ENCODE measurements around the gene RNF166.

RNF166 gene

DNA sequence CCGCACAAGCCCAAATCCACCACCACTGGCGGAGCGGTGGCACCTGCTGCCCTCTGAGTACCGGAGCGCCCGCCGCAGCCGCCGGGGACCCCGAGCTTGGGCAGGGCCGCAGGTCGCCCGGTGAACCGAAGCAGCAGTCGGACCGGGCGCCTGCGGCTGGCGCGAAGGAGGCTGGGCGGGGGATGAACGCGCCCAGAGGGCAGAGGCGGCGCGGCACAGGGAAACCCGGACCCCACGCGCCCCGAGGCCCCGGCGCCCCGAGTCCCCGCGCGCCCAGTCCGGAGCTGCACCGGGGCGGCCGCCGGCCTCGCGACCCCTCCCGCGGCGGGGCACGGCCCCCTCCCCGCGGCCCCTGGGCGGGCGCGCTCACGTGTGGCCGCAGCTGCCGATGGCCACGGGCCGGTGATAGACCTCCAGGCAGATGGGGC lies 393 bp downstream of the RNF166 start:
- DNase-seq = no peak

GRCh38 chr16:88705076-88705684 lies 1.0 kb downstream of the RNF166 start:
- no peak for DNase-seq

- DNase-seq = no peak
Observed at GRCh38 chr16:88703486-88704309, 2.5 kb downstream of the RNF166 start.

- DNase-seq = no peak
Observed at GRCh38 chr16:88702371-88703210, 3.6 kb downstream of the RNF166 start.

DNA sequence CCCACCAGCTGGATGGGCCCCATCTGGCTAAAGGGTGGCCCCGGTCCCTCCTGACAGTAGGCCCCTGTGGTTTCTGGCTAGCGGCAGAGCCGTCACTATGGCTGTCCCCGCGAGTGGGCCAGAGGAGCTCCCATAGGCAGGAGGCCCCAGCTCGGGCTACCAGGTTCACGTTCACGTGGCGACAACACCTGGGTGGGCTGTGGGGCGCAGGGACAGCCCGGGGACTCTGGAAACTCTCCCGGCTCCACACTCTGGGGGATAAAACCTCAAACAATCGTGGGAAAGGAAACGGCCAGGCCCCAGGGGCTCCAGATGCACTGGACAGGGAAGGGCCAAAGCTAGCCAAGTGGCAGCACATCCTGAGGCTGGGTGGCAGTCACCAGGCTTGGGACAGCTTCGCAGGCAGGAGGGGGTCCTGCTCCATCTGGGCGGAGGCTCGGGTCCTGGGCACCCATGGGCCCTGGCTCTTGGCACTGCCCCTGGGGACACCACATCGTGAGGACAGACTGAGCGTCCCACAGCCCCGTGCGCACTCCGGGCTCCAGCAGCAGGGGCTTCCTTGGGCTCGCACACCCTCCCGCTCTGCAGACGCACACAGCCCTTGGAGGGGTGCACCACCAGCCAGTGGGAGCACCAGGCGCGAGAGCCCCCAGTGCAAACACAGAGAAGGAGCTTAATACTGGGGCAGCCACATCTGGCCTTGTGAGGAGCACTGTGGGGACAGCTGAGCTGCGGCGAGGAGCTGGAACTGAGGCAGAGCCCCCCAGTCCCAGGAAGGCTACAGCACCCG lies 4.4 kb downstream of the RNF166 start:
- no peak for DNase-seq

DNA sequence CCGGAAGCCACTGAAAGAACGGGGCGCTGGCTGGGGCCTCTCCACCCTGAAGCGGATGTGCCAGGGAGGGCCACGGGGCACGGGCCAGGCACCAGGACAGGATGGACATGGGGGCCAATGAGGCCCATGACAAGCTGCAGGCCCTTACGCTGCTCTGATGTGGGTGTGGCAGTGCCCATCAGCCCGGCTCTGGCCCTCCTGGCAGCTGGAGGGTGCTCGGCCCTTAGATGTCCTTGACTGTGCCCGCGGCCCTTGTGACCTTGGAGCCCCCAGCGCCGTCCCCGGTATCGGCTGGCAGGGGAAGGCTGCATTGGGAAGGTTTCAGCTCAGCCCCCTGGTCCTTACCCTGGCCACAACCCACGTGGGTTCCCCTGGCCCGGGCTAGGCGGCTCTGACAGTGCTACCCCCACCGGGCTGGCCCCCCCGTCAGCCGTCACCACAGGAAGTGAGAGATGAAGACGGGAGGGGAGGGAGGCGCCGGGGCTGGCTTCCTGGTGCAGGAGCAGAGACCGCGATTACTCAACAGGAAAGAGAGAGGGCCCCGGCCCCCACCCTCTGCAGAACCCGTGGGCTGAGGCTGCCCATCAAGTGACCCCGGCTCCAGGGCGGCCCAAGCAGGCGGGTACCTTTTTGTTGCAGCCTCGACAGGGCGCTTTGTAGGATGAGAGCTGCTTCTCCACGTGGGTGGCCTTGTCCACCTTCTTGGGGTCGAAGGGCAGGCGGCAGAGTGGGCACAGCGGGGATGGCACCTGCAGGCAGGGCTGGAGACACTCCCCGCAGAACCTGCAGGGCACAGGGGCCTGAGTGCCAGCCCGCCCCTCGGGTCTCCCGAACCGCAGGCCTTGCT lies 5.3 kb downstream of the RNF166 start:
- DNase-seq = no peak

GRCh38 chr16:88700322-88700635 lies 5.9 kb downstream of the RNF166 start:
- no peak for DNase-seq

DNA sequence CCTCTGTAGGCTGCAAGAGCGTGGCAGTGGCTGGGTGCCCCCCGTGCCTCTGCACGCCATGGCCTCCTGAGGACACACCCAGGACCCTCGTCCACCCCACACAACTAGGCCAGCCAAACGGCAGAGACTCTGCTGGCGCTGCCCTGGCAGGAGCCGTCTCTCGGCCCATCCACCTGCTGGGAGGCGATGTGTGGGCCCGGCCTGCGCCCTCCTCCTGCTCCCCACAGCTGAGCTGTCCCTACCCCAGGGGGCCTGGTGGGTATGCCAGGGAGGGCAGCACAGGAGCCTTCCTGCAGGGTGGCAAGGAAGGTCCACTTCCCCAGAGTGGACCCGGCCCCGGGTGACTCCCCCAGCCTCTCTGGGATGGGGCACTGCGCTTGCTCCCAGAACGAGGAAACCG lies 7.0 kb downstream of the RNF166 start:
- DNase-seq = no peak

DNA sequence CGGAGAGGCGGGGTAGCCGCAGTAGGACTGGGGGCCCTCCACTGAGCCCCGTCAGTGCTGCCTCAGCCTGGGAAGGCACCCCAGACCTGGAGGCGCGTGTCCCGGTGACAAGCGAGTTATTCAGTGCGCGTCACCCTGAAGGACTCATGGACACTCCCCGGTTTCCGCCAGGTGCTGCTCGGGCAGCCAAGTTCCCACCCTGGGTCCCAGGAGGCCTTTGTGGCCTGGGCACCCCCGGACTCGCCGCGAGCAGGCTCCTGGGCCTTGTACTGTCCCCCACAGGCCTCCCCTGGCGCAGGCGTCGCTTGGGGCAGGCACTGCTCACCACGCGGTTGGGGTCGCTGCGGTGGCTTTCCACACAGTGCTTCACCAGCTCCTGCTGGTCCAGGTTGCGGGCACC lies 7.6 kb downstream of the RNF166 start:
- DNase-seq = no peak

DNA sequence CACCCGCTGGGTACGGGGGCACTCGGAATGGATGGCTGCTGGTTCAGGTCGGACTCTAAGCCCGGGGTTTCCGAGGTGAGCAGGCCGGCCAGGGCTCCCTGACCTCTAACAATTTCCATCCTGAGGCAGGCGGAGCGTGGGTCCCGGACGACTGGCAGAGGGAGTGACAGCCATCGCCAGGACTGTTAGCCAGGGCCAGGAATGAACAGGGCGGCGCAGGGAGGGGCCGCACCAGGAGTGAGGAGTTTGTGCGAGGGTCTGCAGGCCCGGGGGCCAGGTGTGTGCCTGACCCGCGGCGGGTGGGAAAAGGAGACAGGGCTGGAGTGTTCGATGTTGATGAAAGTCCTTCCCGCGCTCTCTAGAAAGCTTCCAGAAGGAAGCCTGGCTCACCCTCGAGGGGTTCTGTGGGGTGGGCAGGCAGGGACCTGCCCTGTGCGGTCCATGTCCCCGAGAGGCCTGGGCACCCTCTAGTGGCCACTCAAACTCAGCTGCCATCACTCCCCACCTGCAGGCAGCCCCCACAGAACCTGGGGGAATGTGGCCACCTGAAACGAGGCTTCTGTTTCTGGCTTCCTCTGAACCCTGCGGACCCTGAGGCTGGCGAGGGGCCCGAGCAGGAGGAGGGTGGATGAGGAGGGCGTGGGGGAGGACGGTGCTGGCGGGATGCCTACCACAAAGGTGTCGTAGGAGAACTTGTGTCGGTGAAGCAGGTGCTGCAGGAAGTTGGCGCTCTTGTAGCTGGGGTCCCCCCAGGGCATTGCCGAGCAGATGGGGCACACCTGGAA lies 8.2 kb downstream of the RNF166 start:
- no peak for DNase-seq

- no peak for DNase-seq
Observed at GRCh38 chr16:88697116-88697830, 8.9 kb downstream of the RNF166 start.

- DNase-seq = no peak
Observed at GRCh38 chr16:88696441-88696840, 9.8 kb downstream of the RNF166 start.

- DNase-seq = no peak
Observed at GRCh38 chr16:88695753-88696152, 10.5 kb downstream of the RNF166 start.

DNA sequence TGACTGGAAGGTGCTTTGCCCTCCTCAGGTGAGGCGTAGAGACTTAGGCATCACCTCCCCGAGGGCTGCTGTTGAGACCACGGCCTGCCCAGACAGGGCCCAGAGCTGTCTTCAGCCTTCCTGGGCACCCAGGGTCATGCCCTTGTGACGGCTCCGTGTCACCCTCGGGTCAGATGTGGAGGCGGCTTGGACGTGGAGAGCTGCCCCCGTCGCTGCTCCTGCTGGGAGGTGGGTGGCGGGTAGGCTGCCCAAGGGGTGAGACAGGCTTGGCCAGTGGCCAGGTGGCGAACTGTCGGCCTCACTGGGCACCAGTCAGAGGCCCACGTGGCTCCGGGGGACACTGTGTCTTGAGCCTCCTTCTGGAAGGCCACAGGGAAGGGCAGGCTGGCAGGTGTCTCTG lies 11.0 kb downstream of the RNF166 start:
- DNase-seq = no peak

DNA sequence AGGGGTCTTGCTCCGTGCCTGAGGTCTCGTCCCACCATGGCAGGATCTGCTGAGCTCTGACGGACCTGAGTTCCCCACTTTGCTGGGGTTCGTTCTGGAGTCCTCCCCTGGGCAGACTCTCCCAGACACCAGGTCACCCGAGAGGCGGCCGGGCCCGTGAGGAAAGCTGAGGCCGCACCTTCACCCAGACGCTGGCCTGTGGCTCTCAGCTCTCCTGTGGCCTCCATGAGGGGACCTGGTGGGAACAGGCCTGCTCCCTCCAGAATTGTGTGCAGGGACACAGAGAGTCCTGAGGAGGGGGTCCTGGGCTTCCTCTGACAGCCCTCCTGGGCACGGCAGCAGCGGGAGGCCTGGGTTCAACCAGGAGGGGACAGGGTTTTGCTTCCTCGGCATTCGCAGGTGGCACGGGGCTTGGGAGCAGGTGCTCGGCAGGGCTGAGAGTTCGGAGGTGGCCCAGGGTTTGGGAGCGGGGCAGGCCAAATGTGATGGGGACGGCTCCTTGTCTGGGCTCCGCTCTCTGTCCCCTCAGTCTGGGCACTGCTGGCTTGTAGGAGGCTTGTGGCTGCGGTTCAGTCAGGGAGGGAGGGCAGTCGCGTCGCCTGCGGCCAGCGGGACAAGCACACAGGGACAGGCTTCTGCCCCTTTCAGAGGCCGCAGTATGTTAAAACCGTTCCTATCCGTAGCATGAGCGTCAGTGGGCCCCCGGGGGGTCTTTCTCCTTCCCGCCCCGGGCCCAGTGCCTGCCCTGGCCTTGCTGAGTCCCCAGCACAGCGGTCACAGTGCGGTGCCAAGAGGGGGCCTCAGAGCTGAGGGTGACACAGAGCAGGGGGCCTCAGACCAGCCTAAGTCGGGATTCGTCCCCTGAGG lies 11.8 kb downstream of the RNF166 start:
- no peak for DNase-seq

GRCh38 chr16:88693420-88694177 lies 12.6 kb downstream of the RNF166 start:
- no peak for DNase-seq

DNA sequence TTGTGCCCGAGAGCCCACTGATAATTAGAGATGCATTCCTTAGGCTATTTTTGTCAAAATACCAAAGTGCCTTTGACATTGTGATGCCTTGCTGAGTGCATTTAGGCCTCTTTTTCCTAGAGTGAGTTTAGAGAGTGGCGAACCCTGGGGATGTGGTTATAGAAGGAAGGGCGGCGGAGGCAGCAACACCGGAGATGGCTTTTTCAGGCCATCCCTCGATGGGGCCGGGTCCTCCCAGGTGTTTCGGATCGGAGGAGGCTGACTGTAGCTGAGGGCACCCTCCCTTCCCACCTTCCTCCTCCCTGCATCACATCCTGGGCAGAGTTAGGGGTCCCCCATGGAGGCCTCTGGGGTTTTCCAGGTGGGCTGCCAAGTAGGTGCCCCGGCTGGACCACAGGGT lies 13.3 kb downstream of the RNF166 start:
- no peak for DNase-seq

- no peak for DNase-seq
Observed at GRCh38 chr16:88691924-88692560, 14.2 kb downstream of the RNF166 start.

Measured in NCI-H1092 treated with DMSO at 0.1 percent for 48 hours (cell line).